Panc1 (cell line): ENCODE data around the gene NAGS. TPM values are rescaled to one million over a fixed set of nuclear protein-coding genes. Genes with fewer than 3 reads are reported as not detected.

ENCODE experiments used
- ATAC-seq: fragments of 200-7000 bp; cut with Tn5 transposase; 2 replicates; pipeline ENCODE4 v1.9.1; 2020; ENCODE audit warnings: mild to moderate bottlenecking, moderate library complexity
- BruUV-seq: library from RNA; stranded (reverse); fragments of 400-500 nt; replicated peaks from 2 replicates; lab custom pipeline; 2021; lab: Mats Ljungman, UMichigan
- CTCF ChIA-PET: fragments of 300-600 bp; sonication (Branson Sonifier 250); formaldehyde crosslinking; loops from one replicate; lab custom pipeline; 2022; ENCODE audit warnings: antibody characterized with exemption; lab: Charles Lee
- POLR2A ChIA-PET: fragments of 300-600 bp; sonication (Branson Sonifier 250); formaldehyde crosslinking; loops from one replicate; lab custom pipeline; 2022; ENCODE audit warnings: antibody characterized with exemption; lab: Charles Lee
- DNase-seq: peaks from one replicate; pipeline ENCODE4 v3.0.0-alpha.2; 2010; ENCODE audit warnings: low read depth, low spot score
- H3K27ac ChIP-seq: 2 replicates; pipeline ENCODE4 v1.5.1; 2011; ENCODE audit warnings: mild to moderate bottlenecking, low read length, inconsistent platforms
- H3K27me3 ChIP-seq: fragments of 200-500 bp; sonication (Bioruptor generic); 2 replicates; pipeline ENCODE4 v1.6.0; 2014; ENCODE audit warnings: low read length, inconsistent platforms; ENCODE audit not compliant: control insufficient read depth, insufficient read depth
- H3K36me3 ChIP-seq: fragments of 200-500 bp; sonication (Bioruptor generic); 2 replicates; pipeline ENCODE4 v1.5.1; 2014; ENCODE audit warnings: inconsistent platforms, mild to moderate bottlenecking, low read length, moderate library complexity; ENCODE audit not compliant: control insufficient read depth, insufficient read depth
- H3K4me1 ChIP-seq: 2 replicates; pipeline ENCODE4 v1.5.1; 2011; ENCODE audit warnings: inconsistent platforms, mild to moderate bottlenecking, low read length, moderate library complexity; ENCODE audit not compliant: control insufficient read depth, insufficient read depth
- H3K4me3 ChIP-seq, 2 experiments: 2 replicates each; pipeline ENCODE4 v1.5.1; 2011 to 2012; ENCODE audit warnings: low read depth in 2 of 2, low read length in 2 of 2, mild to moderate bottlenecking in 2 of 2, inconsistent platforms in 1 of 2, moderate library complexity in 1 of 2
- H3K9me3 ChIP-seq: fragments of 200-500 bp; sonication (Bioruptor generic); 2 replicates; pipeline ENCODE4 v1.5.1; 2014; ENCODE audit warnings: low read depth, mild to moderate bottlenecking, inconsistent platforms, low read length, moderate library complexity; ENCODE audit not compliant: control insufficient read depth, insufficient read depth
- POLR2AphosphoS5 ChIP-seq: IDR thresholded peaks from 2 replicates; pipeline ENCODE4 v1.6.1; 2012; ENCODE audit warnings: mild to moderate bottlenecking, low read depth, low read length, moderate library complexity
- SIN3A ChIP-seq: IDR thresholded peaks from 2 replicates; pipeline ENCODE4 v1.6.1; 2012; ENCODE audit warnings: low read depth, mild to moderate bottlenecking, low read length, moderate library complexity, borderline replicate concordance; ENCODE audit not compliant: insufficient read depth
- TCF7L2 ChIP-seq: IDR thresholded peaks from 2 replicates; pipeline ENCODE4 v1.6.1; 2011; ENCODE audit warnings: mild to moderate bottlenecking, low read depth, low read length, inconsistent platforms
- in situ Hi-C: cut with HindIII; loops from 2 replicates; pipeline ENCODE4 v1.10.0; 2016; ENCODE audit warnings: low sequenced_read_pairs, low pct_unique_long_range_greater_than_20kb
- intact Hi-C: fragments of 100-400 bp; cut with micrococcal nuclease; formaldehyde crosslinking; loops from one replicate; pipeline ENCODE4 v1.10.0; 2022; ENCODE audit not compliant: unreplicated experiment
- total RNA-seq: library from RNA; stranded (reverse); gene quantifications from one replicate; pipeline ENCODE4 v1.2.1, GENCODE V29; 2021; ENCODE audit not compliant: unreplicated experiment
- TF ChIP-seq, protein P1 (sequence below): fragments of 450-650 bp; IDR thresholded peaks from 2 replicates; pipeline ENCODE4 v1.5.1; 2017; ENCODE audit warnings: mild to moderate bottlenecking
- TF ChIP-seq, protein P2 (sequence below), 2 experiments: IDR thresholded peaks; 2 replicates each; pipeline ENCODE4 v1.6.1; 2011 to 2012; ENCODE audit warnings: low read depth in 2 of 2, control low read depth in 1 of 2, low read length in 1 of 2, mild to moderate bottlenecking in 1 of 2, moderate library complexity in 1 of 2; ENCODE audit not compliant: insufficient read depth in 1 of 2

The NAGS gene
- total RNA-seq, 1 experiment from 2014 or later = 2.7 TPM

DNA sequence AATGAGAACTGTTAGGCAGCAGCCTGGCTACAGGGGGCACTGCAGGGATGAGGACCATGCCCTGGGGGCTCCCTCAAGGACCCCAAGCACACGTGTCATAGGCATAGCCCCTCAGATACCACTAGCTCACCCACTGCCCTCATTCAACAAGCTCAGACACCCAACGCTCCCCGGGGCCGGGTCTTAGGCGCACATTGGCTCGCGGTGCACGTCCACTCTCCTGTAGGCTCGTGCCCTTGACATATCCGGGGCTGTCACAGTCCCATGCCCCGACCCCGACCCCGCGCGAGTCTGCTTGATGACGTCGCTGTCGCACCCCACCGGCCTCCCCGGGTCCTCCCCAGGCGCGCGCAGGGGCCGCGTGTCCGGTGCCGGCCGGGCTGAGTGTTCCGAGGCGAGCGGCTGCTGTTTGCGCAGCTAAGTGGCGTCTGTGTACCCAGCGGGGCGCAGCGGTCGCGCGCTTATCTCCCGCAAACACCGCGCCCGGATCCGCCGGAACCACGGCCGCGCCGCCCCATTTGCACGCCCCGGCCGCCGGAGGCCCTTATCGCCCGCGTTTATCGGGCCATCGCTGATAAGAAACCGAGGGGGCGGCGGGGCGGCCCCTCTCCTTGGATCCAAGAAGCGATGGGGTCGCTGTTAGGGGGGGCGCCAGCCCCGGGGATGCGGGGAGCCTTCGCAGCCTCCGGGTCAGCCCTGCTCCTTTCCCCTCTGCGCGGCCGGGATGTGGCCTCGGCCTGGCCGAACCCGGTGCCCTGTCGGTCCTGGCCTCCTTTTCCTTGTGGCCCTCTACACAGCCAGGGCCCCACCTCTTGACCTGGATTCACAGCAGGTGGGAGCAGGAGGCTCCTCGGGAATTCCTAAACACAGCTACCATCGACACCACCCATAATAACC lies 20.7 kb upstream of the NAGS start:
- Histone ChIP-seq H3K27me3 (no peaks in the 10 kb centered on the region), H3K4me3 (peak overlapping the region; percentile 41 to 50)
- CTCF ChIA-PET = interaction anchor here (0.8 to 1.1 kb wide), 2 partner anchors 11 to 40 kb away, joined by 3 to 4 read pairs; no protein-coding TSS in a partner anchor

DNA sequence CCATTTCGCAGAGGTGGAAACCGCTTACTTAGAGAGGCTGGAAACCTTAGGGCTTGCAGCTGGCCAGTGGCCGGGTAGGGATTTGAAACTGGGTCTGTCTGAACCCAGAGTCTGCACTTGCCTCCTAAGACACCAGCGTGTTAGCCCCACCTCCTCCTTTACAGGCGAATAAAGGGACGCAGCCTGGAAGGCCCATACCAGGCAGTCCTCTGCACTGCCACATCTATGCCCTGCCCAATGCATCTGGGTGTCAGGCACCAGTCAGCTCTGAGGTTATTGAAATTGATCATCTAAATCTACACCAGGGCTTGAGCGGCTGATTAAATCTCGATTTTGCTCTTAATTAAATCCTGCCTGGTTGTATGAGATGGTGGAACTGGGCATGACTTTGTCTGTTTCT lies 19.9 kb upstream of the NAGS start:
- H3K27me3 ChIP-seq = no peaks in the 10 kb centered on the region
- in situ Hi-C loops (no loop called here), intact Hi-C loops (no loop called here)
- TF ChIP-seq, protein P1, sequence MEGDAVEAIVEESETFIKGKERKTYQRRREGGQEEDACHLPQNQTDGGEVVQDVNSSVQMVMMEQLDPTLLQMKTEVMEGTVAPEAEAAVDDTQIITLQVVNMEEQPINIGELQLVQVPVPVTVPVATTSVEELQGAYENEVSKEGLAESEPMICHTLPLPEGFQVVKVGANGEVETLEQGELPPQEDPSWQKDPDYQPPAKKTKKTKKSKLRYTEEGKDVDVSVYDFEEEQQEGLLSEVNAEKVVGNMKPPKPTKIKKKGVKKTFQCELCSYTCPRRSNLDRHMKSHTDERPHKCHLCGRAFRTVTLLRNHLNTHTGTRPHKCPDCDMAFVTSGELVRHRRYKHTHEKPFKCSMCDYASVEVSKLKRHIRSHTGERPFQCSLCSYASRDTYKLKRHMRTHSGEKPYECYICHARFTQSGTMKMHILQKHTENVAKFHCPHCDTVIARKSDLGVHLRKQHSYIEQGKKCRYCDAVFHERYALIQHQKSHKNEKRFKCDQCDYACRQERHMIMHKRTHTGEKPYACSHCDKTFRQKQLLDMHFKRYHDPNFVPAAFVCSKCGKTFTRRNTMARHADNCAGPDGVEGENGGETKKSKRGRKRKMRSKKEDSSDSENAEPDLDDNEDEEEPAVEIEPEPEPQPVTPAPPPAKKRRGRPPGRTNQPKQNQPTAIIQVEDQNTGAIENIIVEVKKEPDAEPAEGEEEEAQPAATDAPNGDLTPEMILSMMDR = no peak
- TF ChIP-seq, protein P2, sequence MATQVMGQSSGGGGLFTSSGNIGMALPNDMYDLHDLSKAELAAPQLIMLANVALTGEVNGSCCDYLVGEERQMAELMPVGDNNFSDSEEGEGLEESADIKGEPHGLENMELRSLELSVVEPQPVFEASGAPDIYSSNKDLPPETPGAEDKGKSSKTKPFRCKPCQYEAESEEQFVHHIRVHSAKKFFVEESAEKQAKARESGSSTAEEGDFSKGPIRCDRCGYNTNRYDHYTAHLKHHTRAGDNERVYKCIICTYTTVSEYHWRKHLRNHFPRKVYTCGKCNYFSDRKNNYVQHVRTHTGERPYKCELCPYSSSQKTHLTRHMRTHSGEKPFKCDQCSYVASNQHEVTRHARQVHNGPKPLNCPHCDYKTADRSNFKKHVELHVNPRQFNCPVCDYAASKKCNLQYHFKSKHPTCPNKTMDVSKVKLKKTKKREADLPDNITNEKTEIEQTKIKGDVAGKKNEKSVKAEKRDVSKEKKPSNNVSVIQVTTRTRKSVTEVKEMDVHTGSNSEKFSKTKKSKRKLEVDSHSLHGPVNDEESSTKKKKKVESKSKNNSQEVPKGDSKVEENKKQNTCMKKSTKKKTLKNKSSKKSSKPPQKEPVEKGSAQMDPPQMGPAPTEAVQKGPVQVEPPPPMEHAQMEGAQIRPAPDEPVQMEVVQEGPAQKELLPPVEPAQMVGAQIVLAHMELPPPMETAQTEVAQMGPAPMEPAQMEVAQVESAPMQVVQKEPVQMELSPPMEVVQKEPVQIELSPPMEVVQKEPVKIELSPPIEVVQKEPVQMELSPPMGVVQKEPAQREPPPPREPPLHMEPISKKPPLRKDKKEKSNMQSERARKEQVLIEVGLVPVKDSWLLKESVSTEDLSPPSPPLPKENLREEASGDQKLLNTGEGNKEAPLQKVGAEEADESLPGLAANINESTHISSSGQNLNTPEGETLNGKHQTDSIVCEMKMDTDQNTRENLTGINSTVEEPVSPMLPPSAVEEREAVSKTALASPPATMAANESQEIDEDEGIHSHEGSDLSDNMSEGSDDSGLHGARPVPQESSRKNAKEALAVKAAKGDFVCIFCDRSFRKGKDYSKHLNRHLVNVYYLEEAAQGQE (IDR thresholded peaks at IDR 0.05; ENCODE audit: insufficient read depth in 1 of 2, low read depth in 2 of 2, low read length in 1 of 2) = no peak
- TF ChIP-seq TCF7L2 (no peak), POLR2AphosphoS5 (no peak), SIN3A (no peak)
- H3K4me3 ChIP-seq = peak overlapping the region; percentile 41 to 50
- POLR2A ChIA-PET = no interaction called here
- peak; percentile 68; the same call in 1 of the 2 replicates for ATAC-seq
- no peak overlapping the region for H3K27ac ChIP-seq
- no peak for DNase-seq
- H3K9me3 ChIP-seq = no peaks in the 10 kb centered on the region
- H3K4me1 ChIP-seq = peaks cover 3% of the 10 kb centered on the region
- no TSS peak for BruUV-seq
- H3K36me3 ChIP-seq = no peaks in the 10 kb centered on the region
- CTCF ChIA-PET = no interaction called here

More for the DNA sequence above, 20.7 kb upstream of the NAGS start:
- no peak overlapping the region for H3K27ac ChIP-seq
- ATAC-seq = peak; percentile 89
- intact Hi-C loops = no loop called here
- TF ChIP-seq TCF7L2 = no peak
- no peak for TF ChIP-seq SIN3A
- TF ChIP-seq, protein P1 = peak; percentile 68; the same call in 1 of the 2 replicates
- TF ChIP-seq, protein P2 (IDR thresholded peaks at IDR 0.05; ENCODE audit: insufficient read depth in 1 of 2, low read depth in 2 of 2, low read length in 1 of 2) = no peak
- no peak for TF ChIP-seq POLR2AphosphoS5
- BruUV-seq = no TSS peak
- in situ Hi-C loops = no loop called here
- peaks cover 3% of the 10 kb centered on the region for H3K4me1 ChIP-seq
- DNase-seq = no peak
- POLR2A ChIA-PET = no interaction called here
- no peaks in the 10 kb centered on the region for H3K36me3 ChIP-seq
- no peaks in the 10 kb centered on the region for H3K9me3 ChIP-seq
